ENCODE data around the gene WBP2. TPM values are rescaled to one million over a fixed set of nuclear protein-coding genes. Genes with fewer than 3 reads are reported as not detected.

The WBP2 gene
- total and polyA plus RNA-seq, 2 of the 13 experiments (the other 11 are each of a cell fraction or from before 2014, with no cell fraction given): 29.2 to 29.5 TPM

DNA sequence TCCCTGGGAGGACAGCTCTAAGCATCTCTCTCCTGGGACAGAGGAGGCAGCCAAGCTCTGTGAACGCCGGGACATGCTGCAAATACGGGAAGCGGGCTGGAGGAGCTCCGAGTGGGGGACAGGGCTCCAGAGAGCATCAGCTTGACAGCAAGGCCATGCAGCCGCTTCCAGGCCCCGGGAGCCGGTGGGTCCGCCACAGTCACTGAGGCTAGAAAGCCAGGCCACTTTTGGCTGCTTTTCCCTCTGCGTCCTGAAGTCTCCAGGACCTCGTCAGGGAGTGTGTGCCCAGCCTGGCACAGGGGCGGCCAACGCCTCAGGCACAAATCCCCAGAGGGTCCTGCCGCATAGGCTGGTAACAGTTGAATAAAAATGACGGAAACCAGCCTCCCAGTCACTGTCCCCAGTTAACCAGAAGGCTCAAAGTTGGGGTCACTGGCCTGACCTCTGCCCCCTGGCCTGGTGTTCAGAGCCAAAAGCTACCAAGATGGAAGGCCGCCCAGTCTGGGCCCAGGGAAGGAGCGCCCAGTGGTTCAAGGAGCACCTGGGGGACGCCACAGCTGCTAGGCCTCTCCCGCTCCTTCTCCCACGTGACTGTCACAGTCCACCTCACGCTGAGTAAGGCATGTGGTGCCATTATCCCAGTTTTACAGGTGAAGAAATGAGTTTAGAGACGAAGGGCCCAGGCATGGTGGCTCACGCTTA is 44.8 kb upstream of the WBP2 start:
- ATAC-seq (no peak), FAIRE-seq (no peak), DNase-seq (ENCODE audit: low spot score) (no peak)
- TF ChIP-seq, protein P1, sequence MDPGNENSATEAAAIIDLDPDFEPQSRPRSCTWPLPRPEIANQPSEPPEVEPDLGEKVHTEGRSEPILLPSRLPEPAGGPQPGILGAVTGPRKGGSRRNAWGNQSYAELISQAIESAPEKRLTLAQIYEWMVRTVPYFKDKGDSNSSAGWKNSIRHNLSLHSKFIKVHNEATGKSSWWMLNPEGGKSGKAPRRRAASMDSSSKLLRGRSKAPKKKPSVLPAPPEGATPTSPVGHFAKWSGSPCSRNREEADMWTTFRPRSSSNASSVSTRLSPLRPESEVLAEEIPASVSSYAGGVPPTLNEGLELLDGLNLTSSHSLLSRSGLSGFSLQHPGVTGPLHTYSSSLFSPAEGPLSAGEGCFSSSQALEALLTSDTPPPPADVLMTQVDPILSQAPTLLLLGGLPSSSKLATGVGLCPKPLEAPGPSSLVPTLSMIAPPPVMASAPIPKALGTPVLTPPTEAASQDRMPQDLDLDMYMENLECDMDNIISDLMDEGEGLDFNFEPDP (CRISPR knock-in tag; conservative IDR thresholded peaks at IDR 0.05): 0 out of 2 replicates have a peak, but pooled peaks have one; percentile 48
- TF ChIP-seq, protein P2, sequence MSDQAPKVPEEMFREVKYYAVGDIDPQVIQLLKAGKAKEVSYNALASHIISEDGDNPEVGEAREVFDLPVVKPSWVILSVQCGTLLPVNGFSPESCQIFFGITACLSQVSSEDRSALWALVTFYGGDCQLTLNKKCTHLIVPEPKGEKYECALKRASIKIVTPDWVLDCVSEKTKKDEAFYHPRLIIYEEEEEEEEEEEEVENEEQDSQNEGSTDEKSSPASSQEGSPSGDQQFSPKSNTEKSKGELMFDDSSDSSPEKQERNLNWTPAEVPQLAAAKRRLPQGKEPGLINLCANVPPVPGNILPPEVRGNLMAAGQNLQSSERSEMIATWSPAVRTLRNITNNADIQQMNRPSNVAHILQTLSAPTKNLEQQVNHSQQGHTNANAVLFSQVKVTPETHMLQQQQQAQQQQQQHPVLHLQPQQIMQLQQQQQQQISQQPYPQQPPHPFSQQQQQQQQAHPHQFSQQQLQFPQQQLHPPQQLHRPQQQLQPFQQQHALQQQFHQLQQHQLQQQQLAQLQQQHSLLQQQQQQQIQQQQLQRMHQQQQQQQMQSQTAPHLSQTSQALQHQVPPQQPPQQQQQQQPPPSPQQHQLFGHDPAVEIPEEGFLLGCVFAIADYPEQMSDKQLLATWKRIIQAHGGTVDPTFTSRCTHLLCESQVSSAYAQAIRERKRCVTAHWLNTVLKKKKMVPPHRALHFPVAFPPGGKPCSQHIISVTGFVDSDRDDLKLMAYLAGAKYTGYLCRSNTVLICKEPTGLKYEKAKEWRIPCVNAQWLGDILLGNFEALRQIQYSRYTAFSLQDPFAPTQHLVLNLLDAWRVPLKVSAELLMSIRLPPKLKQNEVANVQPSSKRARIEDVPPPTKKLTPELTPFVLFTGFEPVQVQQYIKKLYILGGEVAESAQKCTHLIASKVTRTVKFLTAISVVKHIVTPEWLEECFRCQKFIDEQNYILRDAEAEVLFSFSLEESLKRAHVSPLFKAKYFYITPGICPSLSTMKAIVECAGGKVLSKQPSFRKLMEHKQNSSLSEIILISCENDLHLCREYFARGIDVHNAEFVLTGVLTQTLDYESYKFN (CRISPR knock-in tag; conservative IDR thresholded peaks at IDR 0.05): no peak
- TF ChIP-seq, protein P3, sequence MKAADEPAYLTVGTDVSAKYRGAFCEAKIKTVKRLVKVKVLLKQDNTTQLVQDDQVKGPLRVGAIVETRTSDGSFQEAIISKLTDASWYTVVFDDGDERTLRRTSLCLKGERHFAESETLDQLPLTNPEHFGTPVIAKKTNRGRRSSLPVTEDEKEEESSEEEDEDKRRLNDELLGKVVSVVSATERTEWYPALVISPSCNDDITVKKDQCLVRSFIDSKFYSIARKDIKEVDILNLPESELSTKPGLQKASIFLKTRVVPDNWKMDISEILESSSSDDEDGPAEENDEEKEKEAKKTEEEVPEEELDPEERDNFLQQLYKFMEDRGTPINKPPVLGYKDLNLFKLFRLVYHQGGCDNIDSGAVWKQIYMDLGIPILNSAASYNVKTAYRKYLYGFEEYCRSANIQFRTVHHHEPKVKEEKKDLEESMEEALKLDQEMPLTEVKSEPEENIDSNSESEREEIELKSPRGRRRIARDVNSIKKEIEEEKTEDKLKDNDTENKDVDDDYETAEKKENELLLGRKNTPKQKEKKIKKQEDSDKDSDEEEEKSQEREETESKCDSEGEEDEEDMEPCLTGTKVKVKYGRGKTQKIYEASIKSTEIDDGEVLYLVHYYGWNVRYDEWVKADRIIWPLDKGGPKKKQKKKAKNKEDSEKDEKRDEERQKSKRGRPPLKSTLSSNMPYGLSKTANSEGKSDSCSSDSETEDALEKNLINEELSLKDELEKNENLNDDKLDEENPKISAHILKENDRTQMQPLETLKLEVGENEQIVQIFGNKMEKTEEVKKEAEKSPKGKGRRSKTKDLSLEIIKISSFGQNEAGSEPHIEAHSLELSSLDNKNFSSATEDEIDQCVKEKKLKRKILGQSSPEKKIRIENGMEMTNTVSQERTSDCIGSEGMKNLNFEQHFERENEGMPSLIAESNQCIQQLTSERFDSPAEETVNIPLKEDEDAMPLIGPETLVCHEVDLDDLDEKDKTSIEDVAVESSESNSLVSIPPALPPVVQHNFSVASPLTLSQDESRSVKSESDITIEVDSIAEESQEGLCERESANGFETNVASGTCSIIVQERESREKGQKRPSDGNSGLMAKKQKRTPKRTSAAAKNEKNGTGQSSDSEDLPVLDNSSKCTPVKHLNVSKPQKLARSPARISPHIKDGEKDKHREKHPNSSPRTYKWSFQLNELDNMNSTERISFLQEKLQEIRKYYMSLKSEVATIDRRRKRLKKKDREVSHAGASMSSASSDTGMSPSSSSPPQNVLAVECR (CRISPR knock-in tag; IDR thresholded peaks at IDR 0.05; ENCODE audit: borderline replicate concordance): 0 out of 2 replicates have a peak, but pooled peaks have one; percentile 15
- TF ChIP-seq AGO2 (optimal IDR thresholded peaks at IDR 0.05; ENCODE audit: low read depth, low read length): peak; percentile 77
- no peak for TF ChIP-seq KDM5B (CRISPR knock-in tag; IDR thresholded peaks at IDR 0.05; ENCODE audit: borderline replicate concordance)
- no peak for TF ChIP-seq ZNF484 (CRISPR knock-in tag; IDR thresholded peaks at IDR 0.05; ENCODE audit: borderline replicate concordance, low read depth)
- TF ChIP-seq RBFOX2 (IDR thresholded peaks at IDR 0.05; ENCODE audit: low read depth, low read length): peak; percentile 57
- in situ Hi-C loops (cut with HindIII; ENCODE audit: extremely low pct_ligation_motif_present, low pct_unique_long_range_greater_than_20kb) (no loop called here), intact Hi-C loops (cut with micrococcal nuclease; ENCODE audit: unreplicated experiment) (no loop called here)
- Histone ChIP-seq H3K9ac (ENCODE audit: insufficient read depth, low read depth, low read length) (no peak overlapping the region), H3K9me3 (ENCODE audit: low read length) (no peaks in the 10 kb centered on the region), H3K79me2 (ENCODE audit: insufficient read depth, low read length) (peaks cover 27% of the 10 kb centered on the region), H4K20me1 (ENCODE audit: insufficient read depth, low read length) (no peaks in the 10 kb centered on the region), H3K27me3 (ENCODE audit: control insufficient read depth in 1 of 2, insufficient read depth in 2 of 2, low read length in 2 of 2) (no peaks in the 10 kb centered on the region; a peak in 1 of 5 replicates), H3K27ac (ENCODE audit: extremely low read length, insufficient read depth, low read length) (no peak overlapping the region), H3K4me2 (ENCODE audit: low read depth, low read length) (no peak overlapping the region), H3K36me3 (replicated peaks in 1 of 2; ENCODE audit: control insufficient read depth in 1 of 2, insufficient read depth in 2 of 2, low read length in 2 of 2) (peaks cover 28 to 53% of the 10 kb centered on the region in 2 experiments), H3K4me3 (replicated peaks in 1 of 3; ENCODE audit: insufficient read depth in 1 of 3, low read depth in 2 of 3, low read length in 3 of 3) (no peak overlapping the region), H2AFZ (ENCODE audit: low read length) (no peak overlapping the region), H3K4me1 (ENCODE audit: insufficient read depth, low read length) (peaks cover 32% of the 10 kb centered on the region)
- CTCF ChIA-PET (ENCODE audit: low intra/inter-chr PET ratio, low total read pairs): no interaction called here
- POLR2A ChIA-PET: interaction anchor here (1.3 to 7.7 kb wide), 3 partner anchors 8 to 44 kb away, joined by 4 to 66 read pairs (median 25); partner anchors contain the start of genes TRIM47 and WBP2
- BruUV-seq (replicated peaks): no TSS peak
- over 99% methylated on average over 20 of the region's 23 CpGs for WGBS (ENCODE audit: low lambda C conversion rate)

All from HepG2 (cell line).